ENCODE data around the gene METRNL.

METRNL gene

GRCh38 chr17:83090444-83091256, 11.2 kb downstream of the METRNL start:
- DNase-seq, result no peak

- DNase-seq, result no peak
Measured at GRCh38 chr17:83091257-83092141, 12.1 kb downstream of the METRNL start.

GRCh38 chr17:83092186-83092585, 12.8 kb downstream of the METRNL start:
- DNase-seq, result no peak

GRCh38 chr17:83092931-83093330, 13.5 kb downstream of the METRNL start:
- no peak for DNase-seq

- DNase-seq, result no peak
Measured at GRCh38 chr17:83093506-83093905, 14.1 kb downstream of the METRNL start.

- no peak for DNase-seq
Measured at GRCh38 chr17:83094291-83094690, 14.9 kb downstream of the METRNL start.

GRCh38 chr17:83095016-83095415, 15.6 kb downstream of the METRNL start:
- no peak for DNase-seq

- peak; percentile 49 for DNase-seq
Measured at GRCh38 chr17:83096401-83097224, 17.2 kb downstream of the METRNL start.

GRCh38 chr17:83097831-83098230, 18.4 kb downstream of the METRNL start:
- no peak for DNase-seq

- peak; percentile 69 for DNase-seq
Measured at GRCh38 chr17:83098241-83099085, 19.1 kb downstream of the METRNL start.

GRCh38 chr17:83099086-83099555, 19.7 kb downstream of the METRNL start:
- DNase-seq, result no peak

GRCh38 chr17:83099570-83100181, 20.3 kb downstream of the METRNL start:
- DNase-seq, result peak; percentile 72

GRCh38 chr17:83100220-83100852, 20.9 kb downstream of the METRNL start:
- DNase-seq, result no peak

- DNase-seq, result peak; percentile 74
Measured at GRCh38 chr17:83100853-83101391, 21.5 kb downstream of the METRNL start.

GRCh38 chr17:83101805-83102480, 22.5 kb downstream of the METRNL start:
- no peak for DNase-seq

GRCh38 chr17:83103200-83103942, 24.0 kb downstream of the METRNL start:
- no peak for DNase-seq

- DNase-seq, result no peak
Measured at GRCh38 chr17:83103943-83104311, 24.5 kb downstream of the METRNL start.

- no peak for DNase-seq
Measured at GRCh38 chr17:83104577-83105505, 25.4 kb downstream of the METRNL start.
